Putamen (tissue), 1 donor: ENCODE data around the gene RHOB.
"Not testable (repeated sequence)": the region's sequence is repeated elsewhere in the genome, so short reads cannot be mapped to it uniquely, and the experiment has no call there.

Experiments used
- DNase-seq: peaks from one replicate; pipeline ENCODE4 v3.0.0-alpha.2; 2016; ENCODE audit warnings: low spot score

The RHOB gene

DNA sequence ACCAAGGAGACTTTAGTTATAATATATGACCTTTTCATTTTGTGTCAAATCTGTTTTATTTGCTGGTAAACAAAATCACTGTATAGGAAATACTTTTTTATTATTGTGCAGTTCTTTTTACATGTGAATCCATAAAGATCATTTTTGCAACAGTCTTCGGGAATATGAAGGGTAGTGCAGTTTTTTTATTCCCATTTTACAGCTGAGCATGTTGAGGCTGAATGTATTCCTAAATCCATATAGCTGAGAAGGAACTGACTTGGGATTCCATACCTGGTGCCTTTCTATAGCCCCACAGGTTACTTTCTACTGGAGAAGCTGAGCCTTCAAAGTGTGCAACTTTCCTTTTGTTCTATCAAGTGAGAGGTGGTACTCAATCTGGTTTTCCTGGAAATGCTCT, 29.6 kb downstream of the RHOB start:
- no peak for DNase-seq

GRCh38 chr2:20476950-20477349, 30.1 kb downstream of the RHOB start:
- DNase-seq = no peak

DNA sequence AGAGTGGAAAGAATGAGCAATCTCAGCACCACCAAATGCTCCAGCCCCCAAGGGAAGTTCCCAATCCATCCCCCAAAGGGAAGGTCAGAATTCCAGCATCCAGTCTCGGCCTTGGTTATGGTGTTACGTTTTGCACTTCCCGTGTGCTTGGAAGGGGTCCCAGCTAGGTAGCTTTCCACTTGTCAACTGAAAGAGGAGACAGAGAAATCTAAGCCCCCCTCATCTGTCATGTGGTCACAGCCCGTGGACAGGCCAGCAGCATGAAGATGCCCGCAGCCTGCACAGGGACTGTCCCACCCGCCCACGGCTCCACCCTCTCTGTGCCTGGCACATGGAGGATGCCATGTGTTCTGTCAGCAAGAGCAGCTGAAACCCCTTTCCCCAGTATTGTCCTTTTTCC, 32.1 kb downstream of the RHOB start:
- DNase-seq = no peak

GRCh38 chr2:20479835-20480234, 33.0 kb downstream of the RHOB start:
- DNase-seq = no peak

DNA sequence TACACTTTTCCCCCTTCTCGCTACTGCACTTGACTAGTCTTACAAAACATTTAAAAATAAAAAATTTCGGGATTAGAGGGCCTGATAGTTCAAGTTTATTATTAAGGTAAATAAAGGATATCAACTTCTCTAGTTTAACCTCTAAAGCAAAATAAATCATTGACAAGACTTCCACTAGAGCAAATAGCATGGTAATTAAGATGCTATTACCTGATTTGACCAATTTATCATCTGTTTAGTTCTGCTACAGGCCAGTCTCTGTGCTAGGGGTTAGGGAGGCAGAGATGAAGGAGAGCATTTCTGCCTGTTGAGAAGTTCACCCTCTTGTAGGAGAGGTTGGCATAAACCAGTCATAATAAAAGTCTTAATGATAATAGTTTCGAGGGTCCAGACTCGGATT, 34.0 kb downstream of the RHOB start:
- no peak for DNase-seq

GRCh38 chr2:20481798-20482405, 35.0 kb downstream of the RHOB start:
- no peak for DNase-seq

GRCh38 chr2:20482725-20483124, 35.9 kb downstream of the RHOB start:
- DNase-seq = no peak

GRCh38 chr2:20483194-20483895, 36.5 kb downstream of the RHOB start:
- DNase-seq = peak; percentile 58

- DNase-seq = no peak
Measured at GRCh38 chr2:20484034-20484617, 37.3 kb downstream of the RHOB start.

GRCh38 chr2:20484810-20485611, 38.1 kb downstream of the RHOB start:
- no peak for DNase-seq

- DNase-seq = no peak
Measured at GRCh38 chr2:20485612-20486388, 38.9 kb downstream of the RHOB start.

- DNase-seq = no peak
Measured at GRCh38 chr2:20486571-20486970, 39.7 kb downstream of the RHOB start.

- DNase-seq = no peak
Measured at GRCh38 chr2:20487030-20487391, 40.1 kb downstream of the RHOB start.

- no peak for DNase-seq
Measured at GRCh38 chr2:20487392-20488174, 40.7 kb downstream of the RHOB start.

GRCh38 chr2:20488201-20488641, 41.3 kb downstream of the RHOB start:
- no peak for DNase-seq

DNA sequence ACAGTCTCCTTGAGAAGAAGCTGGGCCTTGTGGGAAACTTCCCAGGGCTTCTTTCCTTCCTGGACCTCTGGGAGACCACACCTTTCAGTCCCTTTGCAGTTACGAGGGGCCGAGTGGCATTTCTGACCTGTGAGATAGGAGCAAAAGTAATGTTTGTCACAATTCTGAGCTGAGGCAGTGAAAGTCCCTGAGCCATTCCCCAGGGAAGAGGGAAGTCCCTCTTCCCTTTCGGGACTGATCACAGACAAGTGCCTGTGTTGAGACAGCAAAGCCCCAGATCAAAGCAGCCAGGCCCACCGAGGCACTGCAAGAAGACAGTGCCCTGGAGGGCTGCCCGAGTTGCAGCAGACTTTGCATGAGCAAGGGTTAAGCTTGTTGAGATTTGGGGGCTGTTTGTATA, 41.9 kb downstream of the RHOB start:
- no peak for DNase-seq

- no peak for DNase-seq
Measured at GRCh38 chr2:20490300-20491181, 43.7 kb downstream of the RHOB start.

DNA sequence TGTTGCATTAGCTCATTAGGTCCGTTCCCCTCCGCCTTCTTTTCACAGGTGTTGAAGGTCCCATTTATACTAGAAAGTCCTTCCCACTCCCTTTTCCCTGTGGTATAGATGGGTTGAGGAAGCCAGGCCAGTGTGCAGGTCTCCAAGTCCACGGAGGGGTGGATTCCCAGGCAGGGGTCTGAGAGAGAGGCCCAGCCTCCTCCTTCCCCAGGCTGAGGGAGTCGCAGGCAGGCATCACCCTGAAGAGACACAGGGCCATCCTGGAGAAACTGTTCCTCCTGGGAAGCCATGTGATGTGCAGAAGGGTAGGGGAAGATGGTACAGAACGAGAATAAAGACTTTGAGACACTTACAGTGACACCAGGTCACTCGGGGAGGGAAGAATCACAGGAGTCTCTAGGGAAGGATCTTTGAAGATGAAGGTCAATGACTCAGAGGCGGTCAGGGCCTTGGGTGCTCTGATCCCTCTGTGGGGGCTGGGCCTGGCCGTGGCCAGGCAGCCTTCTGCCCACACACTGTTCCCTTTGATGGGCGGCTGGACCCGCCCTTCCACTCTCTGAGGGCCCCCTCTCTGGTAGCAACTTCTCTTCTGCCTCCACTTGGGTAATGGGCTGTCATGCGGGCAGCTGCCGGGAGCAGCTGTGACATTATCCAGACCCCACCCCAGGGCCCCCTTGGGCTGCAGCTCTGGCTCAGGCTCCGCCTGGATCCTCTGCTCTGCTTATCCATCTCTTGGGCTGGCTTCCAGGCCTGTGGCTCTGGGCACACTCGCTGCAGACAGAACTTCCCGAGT, 45.1 kb downstream of the RHOB start:
- DNase-seq = no peak

DNA sequence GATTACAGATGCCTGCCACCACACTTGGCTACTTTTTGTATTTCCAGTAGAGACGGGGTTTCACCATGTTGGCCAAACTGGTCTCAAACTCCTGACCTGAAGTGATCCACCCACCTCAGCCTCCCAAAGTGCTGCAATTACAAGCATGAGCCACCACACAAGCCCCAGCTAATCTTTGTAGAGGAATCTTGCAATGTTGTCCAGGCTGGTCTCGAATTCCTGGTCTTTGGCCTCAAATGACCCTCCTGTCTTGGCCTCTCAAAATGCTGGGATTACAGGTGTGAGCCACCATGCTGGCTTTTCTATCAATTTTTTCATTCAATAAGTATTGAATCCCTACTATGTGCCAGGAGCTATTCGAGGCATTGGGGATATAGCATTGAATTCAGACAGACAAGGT, 46.2 kb downstream of the RHOB start:
- not testable (repeated sequence) for DNase-seq
